ENCODE measurements around the gene MATK.

The MATK gene

GRCh38 chr19:3780786-3781304, 5.3 kb downstream of the MATK start:
- no peak for DNase-seq (ENCODE audit: extremely low read depth, low read depth)
- no peak for TF ChIP-seq CTCF (IDR thresholded peaks at IDR 0.05; ENCODE audit: low read depth, low read length)

GRCh38 chr19:3778899-3779723, 7.1 kb downstream of the MATK start:
- no peak for DNase-seq (ENCODE audit: extremely low read depth, low read depth)
- TF ChIP-seq CTCF (IDR thresholded peaks at IDR 0.05; ENCODE audit: low read depth, low read length) = no peak

- no peak for DNase-seq (ENCODE audit: extremely low read depth, low read depth)
- no peak for TF ChIP-seq CTCF (IDR thresholded peaks at IDR 0.05; ENCODE audit: low read depth, low read length)
These were observed 7.9 kb downstream of the MATK start for GRCh38 chr19:3778104-3778867.

GRCh38 chr19:3776479-3777040, 9.6 kb downstream of the MATK start:
- no peak for TF ChIP-seq CTCF (IDR thresholded peaks at IDR 0.05; ENCODE audit: low read depth, low read length)
- DNase-seq (ENCODE audit: extremely low read depth, low read depth) = no peak

- DNase-seq (ENCODE audit: extremely low read depth, low read depth) = no peak
- TF ChIP-seq CTCF (IDR thresholded peaks at IDR 0.05; ENCODE audit: low read depth, low read length) = no peak
These were observed 10.3 kb downstream of the MATK start for GRCh38 chr19:3775831-3776230.

GRCh38 chr19:3775374-3775711, 10.8 kb downstream of the MATK start:
- DNase-seq (ENCODE audit: extremely low read depth, low read depth) = no peak
- no peak for TF ChIP-seq CTCF (IDR thresholded peaks at IDR 0.05; ENCODE audit: low read depth, low read length)

Data from AG09319 (cell line).